HepG2 (cell line): ENCODE measurements around the gene EZH1. TPM values are rescaled to one million over a fixed set of nuclear protein-coding genes. Genes with fewer than 3 reads are reported as not detected.
A peak's percentile ranks its signal among the peaks of the same experiment; 100 is the strongest.

Experiments used
- ATF7-NPFF ChIP-seq: sonication (generic); formaldehyde crosslinking; IDR thresholded peaks from 2 replicates; pipeline ENCODE4 v1.8.1; 2023; ENCODE audit warnings: mild to moderate bottlenecking, low read depth, missing genetic modification reagents, moderate library complexity
- FOSL1 ChIP-seq: sonication (generic); formaldehyde crosslinking; IDR thresholded peaks from 2 replicates; pipeline ENCODE4 v1.9.0; 2021; ENCODE audit warnings: missing genetic modification reagents, borderline replicate concordance
- HMGA1 ChIP-seq: sonication (generic); formaldehyde crosslinking; conservative IDR thresholded peaks from 2 replicates; pipeline ENCODE4 v1.4.0; 2020; ENCODE audit warnings: missing genetic modification reagents
- KLF16 ChIP-seq, 2 experiments: sonication (generic) in 1 of 2; formaldehyde crosslinking in 1 of 2; IDR thresholded peaks; 2 replicates each; pipeline versions ENCODE4 v1.6.1 to v1.8.0; 2016 to 2023; ENCODE audit warnings: missing genetic modification reagents in 2 of 2, missing compliant biosample characterization in 1 of 2
- NFIC ChIP-seq: IDR thresholded peaks from 2 replicates; pipeline ENCODE4 v1.6.1; 2012; ENCODE audit warnings: mild to moderate bottlenecking, low read length, inconsistent platforms
- RAD51 ChIP-seq: fragments of 450-650 bp; IDR thresholded peaks from 2 replicates; pipeline ENCODE4 v1.6.1; 2016; ENCODE audit warnings: borderline replicate concordance
- SETDB1 ChIP-seq: sonication (generic); formaldehyde crosslinking; IDR thresholded peaks from 2 replicates; pipeline ENCODE4 v1.5.1; 2020; ENCODE audit warnings: missing genetic modification reagents, mild to moderate bottlenecking, borderline replicate concordance
- ZFYVE20 ChIP-seq: sonication (generic); formaldehyde crosslinking; IDR thresholded peaks from 2 replicates; pipeline ENCODE4 v1.8.0; 2023; ENCODE audit warnings: low read depth, mild to moderate bottlenecking, moderate library complexity, missing genetic modification reagents, borderline replicate concordance
- ZNF33A ChIP-seq: sonication (generic); formaldehyde crosslinking; IDR thresholded peaks from 2 replicates; pipeline ENCODE4 v1.5.1; 2020; ENCODE audit warnings: missing genetic modification reagents, mild to moderate bottlenecking, moderate library complexity, borderline replicate concordance
- ZNF644 ChIP-seq: IDR thresholded peaks from 2 replicates; pipeline ENCODE4 v1.6.1; 2016; ENCODE audit warnings: low read depth
- polyA plus RNA-seq, 8 experiments: library from polyadenylated mRNA; depleted of rRNA in 3 of 8; stranded (reverse) in 7 of 8; unstranded in 1 of 8; fragments of >200 nt; fragmentation: Illumina TruSeq in 4 of 8; extraction: Trizol in 4 of 8; gene quantifications; 2 replicates each; pipeline versions ENCODE4 v1.2.1 to v1.2.3, GENCODE V29; 2011 to 2016; ENCODE audit warnings: low read depth in 4 of 8, missing spikeins in 1 of 8, mixed read lengths in 1 of 8; ENCODE audit not compliant: insufficient read depth in 1 of 8
- total RNA-seq, 5 experiments: library from RNA; depleted of rRNA; stranded (reverse); fragments of >200 nt; fragmentation: Illumina TruSeq; extraction: Trizol; gene quantifications; 2 replicates each; pipeline ENCODE4 v1.2.3, GENCODE V29; 2016; ENCODE audit warnings: low read depth in 1 of 5
- TF ChIP-seq, protein P1 (sequence below): sonication (generic); formaldehyde crosslinking; IDR thresholded peaks from 2 replicates; pipeline ENCODE4 v1.9.0; 2021; ENCODE audit warnings: missing genetic modification reagents, borderline replicate concordance
- TF ChIP-seq, protein P2 (sequence below): IDR thresholded peaks from 2 replicates; pipeline ENCODE4 v1.6.1; 2016; ENCODE audit warnings: missing compliant biosample characterization, missing genetic modification reagents, borderline replicate concordance
- TF ChIP-seq, protein P3 (sequence below): sonication (generic); formaldehyde crosslinking; IDR thresholded peaks from 2 replicates; pipeline ENCODE4 v1.5.0; 2020; ENCODE audit warnings: missing genetic modification reagents
- TF ChIP-seq, protein P4 (sequence below), 2 experiments: sonication (generic) in 1 of 2; formaldehyde crosslinking in 1 of 2; IDR thresholded peaks; 2 replicates each; pipeline versions ENCODE4 v1.6.1 to v1.9.0; 2014 to 2022; ENCODE audit warnings: antibody characterized with exemption in 1 of 2, borderline replicate concordance in 1 of 2, inconsistent platforms in 1 of 2, low read depth in 1 of 2, missing genetic modification reagents in 1 of 2
- TF ChIP-seq, protein P5 (sequence below): sonication (generic); formaldehyde crosslinking; IDR thresholded peaks from 2 replicates; pipeline ENCODE4 v1.5.0; 2020; ENCODE audit warnings: missing genetic modification reagents, mild to moderate bottlenecking, borderline replicate concordance
- TF ChIP-seq, protein P6 (sequence below): sonication (generic); formaldehyde crosslinking; IDR thresholded peaks from 2 replicates; pipeline ENCODE4 v1.8.0; 2022; ENCODE audit warnings: mild to moderate bottlenecking, missing genetic modification reagents, borderline replicate concordance

EZH1 gene
- total and polyA plus RNA-seq, 2 of the 13 experiments (the other 11 are each of a cell fraction or from before 2014, with no cell fraction given) = 11.6 to 24.0 TPM

DNA sequence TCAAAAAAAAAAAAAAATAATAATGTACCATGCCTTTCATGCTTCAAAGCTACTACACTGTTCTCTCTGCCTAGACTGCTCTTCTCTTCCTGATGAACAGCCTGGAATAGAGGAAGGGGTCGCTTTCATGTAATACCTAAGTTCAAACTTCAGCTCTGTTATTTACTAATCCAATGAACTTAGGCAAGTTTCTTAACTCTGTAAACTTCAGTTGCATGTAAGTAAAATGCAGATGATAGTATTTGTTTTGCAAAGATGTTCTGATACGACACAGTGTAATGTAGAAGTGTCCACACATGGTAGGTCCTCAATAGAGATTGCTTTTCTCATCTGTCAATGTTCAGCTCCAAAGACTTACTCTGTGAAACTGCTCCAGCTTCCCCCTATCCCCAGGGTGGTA, 47.1 kb upstream of the EZH1 start (continued):
- TF ChIP-seq, protein P1, sequence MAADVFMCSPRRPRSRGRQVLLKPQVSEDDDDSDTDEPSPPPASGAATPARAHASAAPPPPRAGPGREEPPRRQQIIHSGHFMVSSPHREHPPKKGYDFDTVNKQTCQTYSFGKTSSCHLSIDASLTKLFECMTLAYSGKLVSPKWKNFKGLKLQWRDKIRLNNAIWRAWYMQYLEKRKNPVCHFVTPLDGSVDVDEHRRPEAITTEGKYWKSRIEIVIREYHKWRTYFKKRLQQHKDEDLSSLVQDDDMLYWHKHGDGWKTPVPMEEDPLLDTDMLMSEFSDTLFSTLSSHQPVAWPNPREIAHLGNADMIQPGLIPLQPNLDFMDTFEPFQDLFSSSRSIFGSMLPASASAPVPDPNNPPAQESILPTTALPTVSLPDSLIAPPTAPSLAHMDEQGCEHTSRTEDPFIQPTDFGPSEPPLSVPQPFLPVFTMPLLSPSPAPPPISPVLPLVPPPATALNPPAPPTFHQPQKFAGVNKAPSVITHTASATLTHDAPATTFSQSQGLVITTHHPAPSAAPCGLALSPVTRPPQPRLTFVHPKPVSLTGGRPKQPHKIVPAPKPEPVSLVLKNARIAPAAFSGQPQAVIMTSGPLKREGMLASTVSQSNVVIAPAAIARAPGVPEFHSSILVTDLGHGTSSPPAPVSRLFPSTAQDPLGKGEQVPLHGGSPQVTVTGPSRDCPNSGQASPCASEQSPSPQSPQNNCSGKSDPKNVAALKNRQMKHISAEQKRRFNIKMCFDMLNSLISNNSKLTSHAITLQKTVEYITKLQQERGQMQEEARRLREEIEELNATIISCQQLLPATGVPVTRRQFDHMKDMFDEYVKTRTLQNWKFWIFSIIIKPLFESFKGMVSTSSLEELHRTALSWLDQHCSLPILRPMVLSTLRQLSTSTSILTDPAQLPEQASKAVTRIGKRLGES (CRISPR knock-in tag) = no peak
- TF ChIP-seq KLF16 (CRISPR knock-in tag; IDR thresholded peaks at IDR 0.05) (peak in 1 of 2 experiments; percentile 23; a peak in 1 of 4 replicates), SETDB1 (CRISPR knock-in tag) (no peak), ZNF33A (CRISPR knock-in tag) (no peak), ZNF644 (CRISPR knock-in tag) (no peak), RAD51 (no peak), FOSL1 (no peak), HMGA1 (CRISPR knock-in tag) (no peak), ZFYVE20 (CRISPR knock-in tag) (no peak), NFIC (0 out of 2 replicates have a peak, but pooled peaks have one; percentile 17), ATF7-NPFF (no peak)
- TF ChIP-seq, protein P2, sequence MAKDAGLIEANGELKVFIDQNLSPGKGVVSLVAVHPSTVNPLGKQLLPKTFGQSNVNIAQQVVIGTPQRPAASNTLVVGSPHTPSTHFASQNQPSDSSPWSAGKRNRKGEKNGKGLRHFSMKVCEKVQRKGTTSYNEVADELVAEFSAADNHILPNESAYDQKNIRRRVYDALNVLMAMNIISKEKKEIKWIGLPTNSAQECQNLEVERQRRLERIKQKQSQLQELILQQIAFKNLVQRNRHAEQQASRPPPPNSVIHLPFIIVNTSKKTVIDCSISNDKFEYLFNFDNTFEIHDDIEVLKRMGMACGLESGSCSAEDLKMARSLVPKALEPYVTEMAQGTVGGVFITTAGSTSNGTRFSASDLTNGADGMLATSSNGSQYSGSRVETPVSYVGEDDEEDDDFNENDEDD = no peak
- TF ChIP-seq, protein P3, sequence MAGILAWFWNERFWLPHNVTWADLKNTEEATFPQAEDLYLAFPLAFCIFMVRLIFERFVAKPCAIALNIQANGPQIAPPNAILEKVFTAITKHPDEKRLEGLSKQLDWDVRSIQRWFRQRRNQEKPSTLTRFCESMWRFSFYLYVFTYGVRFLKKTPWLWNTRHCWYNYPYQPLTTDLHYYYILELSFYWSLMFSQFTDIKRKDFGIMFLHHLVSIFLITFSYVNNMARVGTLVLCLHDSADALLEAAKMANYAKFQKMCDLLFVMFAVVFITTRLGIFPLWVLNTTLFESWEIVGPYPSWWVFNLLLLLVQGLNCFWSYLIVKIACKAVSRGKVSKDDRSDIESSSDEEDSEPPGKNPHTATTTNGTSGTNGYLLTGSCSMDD (CRISPR knock-in tag) = no peak
- TF ChIP-seq, protein P4, sequence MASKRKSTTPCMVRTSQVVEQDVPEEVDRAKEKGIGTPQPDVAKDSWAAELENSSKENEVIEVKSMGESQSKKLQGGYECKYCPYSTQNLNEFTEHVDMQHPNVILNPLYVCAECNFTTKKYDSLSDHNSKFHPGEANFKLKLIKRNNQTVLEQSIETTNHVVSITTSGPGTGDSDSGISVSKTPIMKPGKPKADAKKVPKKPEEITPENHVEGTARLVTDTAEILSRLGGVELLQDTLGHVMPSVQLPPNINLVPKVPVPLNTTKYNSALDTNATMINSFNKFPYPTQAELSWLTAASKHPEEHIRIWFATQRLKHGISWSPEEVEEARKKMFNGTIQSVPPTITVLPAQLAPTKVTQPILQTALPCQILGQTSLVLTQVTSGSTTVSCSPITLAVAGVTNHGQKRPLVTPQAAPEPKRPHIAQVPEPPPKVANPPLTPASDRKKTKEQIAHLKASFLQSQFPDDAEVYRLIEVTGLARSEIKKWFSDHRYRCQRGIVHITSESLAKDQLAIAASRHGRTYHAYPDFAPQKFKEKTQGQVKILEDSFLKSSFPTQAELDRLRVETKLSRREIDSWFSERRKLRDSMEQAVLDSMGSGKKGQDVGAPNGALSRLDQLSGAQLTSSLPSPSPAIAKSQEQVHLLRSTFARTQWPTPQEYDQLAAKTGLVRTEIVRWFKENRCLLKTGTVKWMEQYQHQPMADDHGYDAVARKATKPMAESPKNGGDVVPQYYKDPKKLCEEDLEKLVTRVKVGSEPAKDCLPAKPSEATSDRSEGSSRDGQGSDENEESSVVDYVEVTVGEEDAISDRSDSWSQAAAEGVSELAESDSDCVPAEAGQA (IDR thresholded peaks at IDR 0.05; ENCODE audit: low read depth) = no peak
- TF ChIP-seq, protein P4 (CRISPR knock-in tag; IDR thresholded peaks at IDR 0.05; ENCODE audit: borderline replicate concordance) = no peak
- TF ChIP-seq, protein P5, sequence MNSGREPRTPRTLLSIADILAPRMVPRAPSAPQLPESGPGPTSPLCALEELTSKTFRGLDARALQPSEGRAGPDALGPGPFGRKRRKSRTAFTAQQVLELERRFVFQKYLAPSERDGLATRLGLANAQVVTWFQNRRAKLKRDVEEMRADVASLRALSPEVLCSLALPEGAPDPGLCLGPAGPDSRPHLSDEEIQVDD (CRISPR knock-in tag) = no peak
- TF ChIP-seq, protein P6, sequence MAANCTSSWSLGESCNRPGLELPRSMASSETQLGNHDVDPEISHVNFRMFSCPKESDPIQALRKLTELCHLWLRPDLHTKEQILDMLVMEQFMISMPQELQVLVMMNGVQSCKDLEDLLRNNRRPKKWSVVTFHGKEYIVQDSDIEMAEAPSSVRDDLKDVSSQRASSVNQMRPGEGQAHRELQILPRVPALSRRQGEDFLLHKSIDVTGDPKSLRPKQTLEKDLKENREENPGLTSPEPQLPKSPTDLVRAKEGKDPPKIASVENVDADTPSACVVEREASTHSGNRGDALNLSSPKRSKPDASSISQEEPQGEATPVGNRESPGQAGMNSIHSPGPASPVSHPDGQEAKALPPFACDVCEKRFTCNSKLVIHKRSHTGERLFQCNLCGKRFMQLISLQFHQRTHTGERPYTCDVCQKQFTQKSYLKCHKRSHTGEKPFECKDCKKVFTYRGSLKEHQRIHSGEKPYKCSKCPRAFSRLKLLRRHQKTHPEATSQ = no peak
